Fibroblast of the aortic adventitia (primary cell): ENCODE results near the gene CAPZA2. TPM values are rescaled to one million over a fixed set of nuclear protein-coding genes. Genes with fewer than 3 reads are reported as not detected.

Source experiments
- DNase-seq: peaks from one replicate; pipeline ENCODE4 v3.0.0-alpha.2; 2010; ENCODE audit warnings: low read depth
- H3K4me3 ChIP-seq: 2 replicates; pipeline ENCODE4 v1.5.1; 2011; ENCODE audit warnings: low read depth, mild to moderate bottlenecking, control low read depth, low read length, moderate library complexity
- total RNA-seq: library from RNA; depleted of rRNA; stranded (reverse); fragments of >200 nt; gene quantifications from 2 replicates; pipeline ENCODE4 v1.2.3, GENCODE V29; 2012; ENCODE audit warnings: low replicate concordance
- TF ChIP-seq, protein P1 (sequence below): IDR thresholded peaks from 2 replicates; pipeline ENCODE4 v1.5.1; 2011; ENCODE audit warnings: mild to moderate bottlenecking, low read length, control low read depth, inconsistent platforms; ENCODE audit not compliant: insufficient read depth

CAPZA2 gene
- total RNA-seq, 1 donor = 174 TPM

DNA sequence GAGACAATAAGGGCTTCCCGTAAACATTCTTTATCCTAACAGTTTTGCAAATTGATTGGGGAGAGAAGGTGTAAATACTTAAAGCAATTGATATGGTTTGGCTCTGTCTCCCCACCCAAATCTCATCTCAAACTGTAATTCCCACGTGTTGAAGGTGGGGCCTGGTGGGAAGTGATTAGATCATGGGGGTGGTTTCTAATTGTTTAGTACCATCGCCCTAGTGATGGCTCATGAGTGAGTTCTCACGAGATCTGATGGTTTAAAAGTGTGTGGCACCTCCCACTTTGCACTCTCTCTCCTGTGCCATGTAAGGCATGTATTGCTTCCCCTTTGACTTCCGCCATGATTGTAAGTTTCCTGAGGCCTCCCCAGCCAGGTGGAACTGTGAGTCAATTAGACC lies 22.1 kb upstream of the CAPZA2 start:
- no peak overlapping the region for H3K4me3 ChIP-seq
- TF ChIP-seq, protein P1, sequence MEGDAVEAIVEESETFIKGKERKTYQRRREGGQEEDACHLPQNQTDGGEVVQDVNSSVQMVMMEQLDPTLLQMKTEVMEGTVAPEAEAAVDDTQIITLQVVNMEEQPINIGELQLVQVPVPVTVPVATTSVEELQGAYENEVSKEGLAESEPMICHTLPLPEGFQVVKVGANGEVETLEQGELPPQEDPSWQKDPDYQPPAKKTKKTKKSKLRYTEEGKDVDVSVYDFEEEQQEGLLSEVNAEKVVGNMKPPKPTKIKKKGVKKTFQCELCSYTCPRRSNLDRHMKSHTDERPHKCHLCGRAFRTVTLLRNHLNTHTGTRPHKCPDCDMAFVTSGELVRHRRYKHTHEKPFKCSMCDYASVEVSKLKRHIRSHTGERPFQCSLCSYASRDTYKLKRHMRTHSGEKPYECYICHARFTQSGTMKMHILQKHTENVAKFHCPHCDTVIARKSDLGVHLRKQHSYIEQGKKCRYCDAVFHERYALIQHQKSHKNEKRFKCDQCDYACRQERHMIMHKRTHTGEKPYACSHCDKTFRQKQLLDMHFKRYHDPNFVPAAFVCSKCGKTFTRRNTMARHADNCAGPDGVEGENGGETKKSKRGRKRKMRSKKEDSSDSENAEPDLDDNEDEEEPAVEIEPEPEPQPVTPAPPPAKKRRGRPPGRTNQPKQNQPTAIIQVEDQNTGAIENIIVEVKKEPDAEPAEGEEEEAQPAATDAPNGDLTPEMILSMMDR = no peak
- no peak for DNase-seq

GRCh38 chr7:116842371-116842770 lies 20.0 kb upstream of the CAPZA2 start:
- TF ChIP-seq, protein P1 = no peak
- DNase-seq = no peak
- H3K4me3 ChIP-seq = no peak overlapping the region

DNA sequence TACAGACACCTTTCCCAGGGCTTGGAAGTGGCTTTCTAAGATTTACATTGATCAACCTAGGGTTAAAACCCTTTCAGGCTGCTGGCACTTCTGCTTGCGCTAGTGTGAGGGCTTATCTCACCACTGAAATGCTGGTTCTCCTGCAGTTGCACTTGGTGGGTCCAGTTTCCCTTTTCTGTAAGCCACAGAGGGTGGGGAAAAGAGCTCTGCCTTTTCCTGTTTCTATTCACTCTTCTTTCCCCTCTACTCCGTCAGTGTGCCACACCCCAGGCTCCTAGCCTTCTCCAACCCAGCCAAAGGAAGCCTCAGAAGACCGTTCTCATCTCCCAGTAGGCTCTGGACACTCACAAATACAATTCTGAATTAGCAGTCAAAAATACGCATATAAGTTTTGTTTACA lies 19.0 kb upstream of the CAPZA2 start:
- no peak overlapping the region for H3K4me3 ChIP-seq
- TF ChIP-seq, protein P1 = no peak
- DNase-seq = no peak

DNA sequence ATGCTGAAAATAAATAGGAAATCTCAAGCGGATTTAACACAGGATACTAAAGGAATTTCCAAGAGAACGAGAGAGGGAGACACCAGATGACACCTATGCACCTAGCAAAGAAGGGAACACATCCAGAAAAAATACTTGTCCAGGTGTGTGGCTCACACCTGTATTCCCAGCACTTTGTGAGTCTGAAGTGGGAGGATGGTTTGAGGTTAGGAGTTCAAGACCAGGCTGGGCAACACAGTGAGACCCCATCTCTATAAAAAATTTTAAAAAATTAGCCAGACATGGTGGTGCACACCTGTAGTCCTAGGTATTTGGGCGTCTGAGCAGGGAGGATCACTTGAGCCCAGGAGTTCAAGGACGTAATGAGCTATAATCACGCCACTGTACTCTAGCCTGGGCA lies 11.2 kb upstream of the CAPZA2 start:
- H3K4me3 ChIP-seq = no peak overlapping the region
- no peak for DNase-seq
- TF ChIP-seq, protein P1 = no peak

- no peak for DNase-seq
- no peak overlapping the region for H3K4me3 ChIP-seq
- TF ChIP-seq, protein P1 = no peak
These were observed 10.7 kb upstream of the CAPZA2 start for GRCh38 chr7:116851671-116852070.

DNA sequence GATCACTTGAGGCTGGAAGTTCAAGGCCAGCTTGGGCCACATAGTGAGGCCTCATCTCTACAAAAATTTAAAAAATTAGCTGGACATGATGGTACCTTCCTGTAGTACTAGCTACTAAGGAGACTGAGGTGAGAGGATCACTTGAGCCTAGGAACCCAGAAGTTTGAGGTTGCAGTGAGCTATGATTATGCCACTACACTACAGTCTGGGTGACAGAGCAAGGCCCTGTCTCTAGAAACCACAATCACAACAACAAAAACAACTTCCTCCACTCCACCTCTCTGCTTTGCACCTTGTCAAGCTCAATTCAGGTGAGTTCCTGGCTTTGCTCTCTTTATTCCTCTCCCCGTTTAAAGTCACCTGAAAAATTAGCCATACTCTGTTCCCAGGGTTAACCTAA lies 8.3 kb upstream of the CAPZA2 start:
- no peak overlapping the region for H3K4me3 ChIP-seq
- TF ChIP-seq, protein P1 = no peak
- no peak for DNase-seq

- TF ChIP-seq, protein P1 = no peak
- no peak overlapping the region for H3K4me3 ChIP-seq
- DNase-seq = no peak
These were observed 5.3 kb upstream of the CAPZA2 start for GRCh38 chr7:116857052-116857451.
